ENCODE results near the gene PLEKHA6. TPM values are rescaled to one million over a fixed set of nuclear protein-coding genes. Genes with fewer than 3 reads are reported as not detected.
A peak's percentile ranks its signal among the peaks of the same experiment; 100 is the strongest.

Gene PLEKHA6
- total RNA-seq, 2 experiments from 2014 or later: 0.77 to 0.97 TPM

- POLR2A ChIA-PET: no interaction called here
- ATAC-seq (ENCODE audit: low read depth) (no peak), DNase-seq (no peak)
- Mint-ChIP-seq H3K27ac (no peak overlapping the region), H3K27me3 (peaks cover 35% of the 10 kb centered on the region), H3K4me1 (peaks cover 10% of the 10 kb centered on the region), H3K9me3 (no peaks in the 10 kb centered on the region), H3K36me3 (no peaks in the 10 kb centered on the region), H3K4me3 (no peak overlapping the region)
Measured at GRCh38 chr1:204376465-204376864, 16.7 kb upstream of the PLEKHA6 start.

DNA sequence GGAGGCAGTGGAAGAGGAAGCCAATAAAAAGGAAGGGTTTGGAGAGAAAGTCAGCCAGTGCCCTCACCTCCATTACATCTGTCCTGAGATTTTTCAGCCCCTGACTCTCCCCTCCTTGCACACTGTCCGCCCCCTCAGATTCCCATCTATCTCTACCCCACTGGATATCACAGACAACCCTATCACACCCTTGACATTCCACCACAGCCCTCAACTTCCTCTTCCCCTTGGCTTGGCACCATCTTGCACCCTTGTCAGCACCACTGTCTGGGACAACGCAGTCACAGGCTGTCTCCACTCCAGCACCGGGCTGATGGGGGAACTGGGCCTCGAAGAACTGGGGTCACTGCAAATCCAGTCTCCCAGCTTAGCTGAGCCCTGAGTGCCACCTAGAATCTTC is 14.2 kb upstream of the PLEKHA6 start:
- POLR2A ChIA-PET: no interaction called here
- Mint-ChIP-seq H3K9me3 (no peaks in the 10 kb centered on the region), H3K4me3 (no peak overlapping the region), H3K4me1 (peaks cover 13% of the 10 kb centered on the region), H3K27ac (no peak overlapping the region), H3K36me3 (no peaks in the 10 kb centered on the region), H3K27me3 (peaks cover 19% of the 10 kb centered on the region)
- no peak for ATAC-seq (ENCODE audit: low read depth)
- no peak for DNase-seq

DNA sequence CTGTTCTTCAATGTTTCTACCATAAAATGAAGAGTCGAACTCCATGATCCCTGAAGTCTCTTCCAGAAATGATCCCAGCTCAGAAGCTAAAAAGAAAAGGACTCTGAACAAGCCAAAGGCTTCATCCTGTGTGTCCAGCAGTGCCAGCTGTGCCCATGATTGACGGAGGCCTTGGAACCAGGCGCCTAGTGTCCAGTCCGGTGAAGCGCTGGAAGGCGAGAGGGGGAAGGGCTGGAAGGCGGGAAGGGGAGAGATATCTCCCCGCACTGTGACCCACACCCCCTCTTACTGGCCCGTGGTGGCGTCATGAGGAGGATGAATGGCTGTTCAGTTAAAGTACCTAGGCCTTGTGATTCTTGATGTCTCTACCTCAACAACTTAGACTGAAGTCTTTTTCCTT is 10.4 kb upstream of the PLEKHA6 start:
- peaks cover 4% of the 10 kb centered on the region for H3K4me1 Mint-ChIP-seq
- DNase-seq: no peak
- no peak overlapping the region for H3K4me3 Mint-ChIP-seq
- no peaks in the 10 kb centered on the region for H3K27me3 Mint-ChIP-seq
- ATAC-seq (ENCODE audit: low read depth): no peak
- no peaks in the 10 kb centered on the region for H3K9me3 Mint-ChIP-seq
- no peaks in the 10 kb centered on the region for H3K36me3 Mint-ChIP-seq
- H3K27ac Mint-ChIP-seq: no peak overlapping the region
- POLR2A ChIA-PET: interaction anchor here (0.6 kb wide), 1 partner anchor 169 kb away, joined by 4 read pairs; no protein-coding TSS in a partner anchor

GRCh38 chr1:204368996-204369726 is 9.4 kb upstream of the PLEKHA6 start:
- H3K4me3 Mint-ChIP-seq: no peak overlapping the region
- H3K27me3 Mint-ChIP-seq: no peaks in the 10 kb centered on the region
- H3K27ac Mint-ChIP-seq: no peak overlapping the region
- DNase-seq (no peak), ATAC-seq (ENCODE audit: low read depth) (no peak)
- POLR2A ChIA-PET: no interaction called here
- no peaks in the 10 kb centered on the region for H3K9me3 Mint-ChIP-seq
- H3K4me1 Mint-ChIP-seq: peaks cover 4% of the 10 kb centered on the region
- H3K36me3 Mint-ChIP-seq: no peaks in the 10 kb centered on the region

- Mint-ChIP-seq H3K27me3 (no peaks in the 10 kb centered on the region), H3K4me1 (peaks cover 6% of the 10 kb centered on the region), H3K4me3 (no peak overlapping the region), H3K36me3 (no peaks in the 10 kb centered on the region), H3K27ac (no peak overlapping the region), H3K9me3 (no peaks in the 10 kb centered on the region)
- ATAC-seq (ENCODE audit: low read depth) (no peak), DNase-seq (no peak)
- POLR2A ChIA-PET: interaction anchor here (1.6 kb wide), 1 partner anchor 10 kb away, joined by 3 read pairs; no protein-coding TSS in a partner anchor
Measured at GRCh38 chr1:204367956-204368355, 8.2 kb upstream of the PLEKHA6 start.

DNA sequence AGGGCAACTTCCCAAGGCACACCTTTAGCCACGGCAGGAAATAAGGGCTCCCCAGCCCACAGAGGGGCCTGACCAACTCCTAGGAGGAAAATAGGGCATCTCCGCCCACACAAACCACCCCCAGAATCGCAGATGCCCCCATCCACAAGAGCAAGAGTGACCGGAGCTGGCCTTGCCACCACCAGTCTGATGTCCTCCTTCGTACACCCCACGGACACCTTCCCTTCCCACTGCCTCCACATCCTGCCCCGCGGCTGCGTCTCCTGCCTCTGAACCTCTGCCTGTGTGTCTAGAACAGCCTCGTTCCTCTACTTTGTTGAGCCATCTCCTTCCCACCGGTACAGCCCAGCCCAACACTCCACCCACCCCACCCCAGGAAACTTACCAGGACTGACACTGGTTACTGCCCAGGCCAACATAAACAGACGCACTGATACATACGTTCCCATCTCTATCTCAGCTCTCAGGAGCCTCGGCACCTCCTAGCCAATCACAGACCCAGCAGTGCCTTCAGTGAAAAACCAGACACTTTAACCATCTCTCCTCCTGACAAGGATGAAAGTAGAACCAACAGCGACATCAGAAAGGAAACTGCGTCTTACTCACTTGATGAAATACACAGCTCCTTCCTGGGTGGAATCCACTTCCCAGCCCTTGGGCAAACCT is 7.6 kb upstream of the PLEKHA6 start:
- POLR2A ChIA-PET: interaction anchor here (1.6 kb wide), 1 partner anchor 11 kb away, joined by 3 read pairs; no protein-coding TSS in a partner anchor
- Mint-ChIP-seq H3K4me1 (peaks cover 6% of the 10 kb centered on the region), H3K27me3 (peaks cover 2% of the 10 kb centered on the region), H3K27ac (no peak overlapping the region), H3K4me3 (no peak overlapping the region), H3K9me3 (no peaks in the 10 kb centered on the region), H3K36me3 (no peaks in the 10 kb centered on the region)
- no peak for ATAC-seq (ENCODE audit: low read depth)
- DNase-seq: no peak

DNA sequence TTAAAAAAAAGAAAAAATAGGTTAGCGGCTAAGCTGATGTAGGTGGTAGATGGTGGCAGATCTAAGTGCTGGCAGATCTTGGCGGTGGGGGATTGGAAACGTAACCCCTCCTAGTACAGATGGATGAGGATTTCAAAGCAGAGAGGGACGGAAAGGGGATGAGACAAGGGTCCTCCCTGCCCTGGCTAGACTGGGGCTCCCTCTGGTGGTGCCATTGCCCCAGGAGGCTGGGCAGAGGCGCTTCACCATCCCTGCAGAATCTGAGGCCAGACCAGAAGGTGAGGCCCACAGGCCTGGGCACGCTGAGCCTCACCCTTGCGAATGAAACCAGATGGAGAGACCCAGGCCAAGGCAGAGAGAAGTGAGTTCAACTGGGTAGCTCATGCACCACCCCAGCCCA is 7.0 kb upstream of the PLEKHA6 start:
- Mint-ChIP-seq H3K4me3 (no peak overlapping the region), H3K27ac (no peak overlapping the region), H3K4me1 (peaks cover 6% of the 10 kb centered on the region), H3K27me3 (peaks cover 3% of the 10 kb centered on the region), H3K36me3 (no peaks in the 10 kb centered on the region), H3K9me3 (no peaks in the 10 kb centered on the region)
- POLR2A ChIA-PET: interaction anchor here (1.6 kb wide), 1 partner anchor 12 kb away, joined by 3 read pairs; no protein-coding TSS in a partner anchor
- ATAC-seq (ENCODE audit: low read depth) (no peak), DNase-seq (no peak)

DNA sequence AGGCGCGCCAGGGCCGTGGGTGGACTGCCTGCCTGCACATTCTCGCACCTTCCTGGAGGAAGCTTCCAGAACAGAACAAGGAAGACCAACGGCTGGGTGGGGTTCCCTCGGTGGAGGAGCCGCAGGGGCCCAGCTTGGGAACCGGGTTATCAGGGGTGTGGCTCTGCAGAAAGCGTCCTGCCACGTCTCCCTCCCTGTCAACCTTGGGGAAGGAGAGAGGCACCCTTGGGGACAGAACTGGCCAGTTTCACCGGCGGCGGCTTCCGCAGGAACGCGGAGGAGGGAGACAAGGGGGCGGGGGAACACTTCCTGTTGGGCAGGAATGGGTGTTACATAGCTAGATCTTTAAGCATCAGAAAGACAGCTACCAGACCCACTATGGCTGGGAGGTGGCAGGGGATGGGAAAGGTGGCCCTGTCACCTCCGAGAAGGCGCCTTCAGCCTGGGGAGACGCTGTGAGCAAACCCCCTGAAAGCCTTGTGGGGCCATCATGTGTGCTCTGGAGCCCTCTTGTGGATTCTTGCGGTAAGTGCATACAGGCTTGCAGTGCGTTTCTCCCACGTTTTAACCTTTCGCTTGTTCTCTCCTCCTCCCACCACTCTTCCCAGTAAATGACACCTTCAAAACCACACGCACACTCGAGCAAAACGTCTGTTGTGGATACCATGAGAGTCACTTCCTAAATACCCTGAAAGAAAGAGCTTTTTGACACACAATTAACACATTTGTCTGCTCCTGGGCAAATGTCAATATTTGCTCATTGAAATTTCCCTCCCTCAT is 3.8 kb upstream of the PLEKHA6 start:
- Mint-ChIP-seq H3K36me3 (no peaks in the 10 kb centered on the region), H3K27ac (peak overlapping the region; percentile 23), H3K9me3 (no peaks in the 10 kb centered on the region), H3K27me3 (peaks cover 14% of the 10 kb centered on the region), H3K4me1 (peaks cover 5% of the 10 kb centered on the region), H3K4me3 (peak overlapping the region; percentile 67)
- POLR2A ChIA-PET: interaction anchor here (1.0 kb wide), 1 partner anchor 105 kb away, joined by 3 read pairs; no protein-coding TSS in a partner anchor
- peak; percentile 73 for DNase-seq
- ATAC-seq (ENCODE audit: low read depth): peak; percentile 79

DNA sequence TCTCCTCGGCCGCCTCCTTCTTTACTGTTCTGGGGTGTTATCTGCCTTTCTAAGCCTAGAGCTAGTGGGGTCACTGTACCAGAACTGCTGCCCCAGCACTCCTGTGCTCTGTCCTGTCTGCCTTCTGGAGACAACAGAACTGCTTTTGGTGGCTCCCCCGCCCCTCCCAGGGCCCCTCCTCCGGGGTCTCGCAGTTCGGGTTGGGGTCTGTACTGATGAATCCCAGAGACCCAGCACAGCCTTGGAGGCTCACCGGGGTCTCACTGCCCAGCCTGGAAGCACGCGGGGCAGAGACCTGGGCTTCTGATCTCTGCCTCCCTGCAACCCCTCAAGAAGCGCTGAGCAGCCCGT is 3.2 kb upstream of the PLEKHA6 start:
- ATAC-seq (ENCODE audit: low read depth): no peak
- H3K27me3 Mint-ChIP-seq: peaks cover 16% of the 10 kb centered on the region
- DNase-seq: no peak
- no peaks in the 10 kb centered on the region for H3K36me3 Mint-ChIP-seq
- peak overlapping the region; percentile 67 for H3K4me3 Mint-ChIP-seq
- H3K4me1 Mint-ChIP-seq: peaks cover 5% of the 10 kb centered on the region
- no peak overlapping the region for H3K27ac Mint-ChIP-seq
- H3K9me3 Mint-ChIP-seq: no peaks in the 10 kb centered on the region
- POLR2A ChIA-PET: interaction anchor here (1.0 kb wide), 1 partner anchor 104 kb away, joined by 3 read pairs; no protein-coding TSS in a partner anchor

GRCh38 chr1:204361781-204362180 is 2.1 kb upstream of the PLEKHA6 start:
- ATAC-seq (ENCODE audit: low read depth) (no peak), DNase-seq (no peak)
- no peaks in the 10 kb centered on the region for H3K36me3 Mint-ChIP-seq
- no peak overlapping the region for H3K27ac Mint-ChIP-seq
- no peak overlapping the region for H3K4me3 Mint-ChIP-seq
- H3K4me1 Mint-ChIP-seq: peaks cover 5% of the 10 kb centered on the region
- POLR2A ChIA-PET: interaction anchor here (0.8 kb wide), 1 partner anchor 37 kb away, joined by 3 read pairs; no protein-coding TSS in a partner anchor
- no peaks in the 10 kb centered on the region for H3K9me3 Mint-ChIP-seq
- H3K27me3 Mint-ChIP-seq: peaks cover 16% of the 10 kb centered on the region

DNA sequence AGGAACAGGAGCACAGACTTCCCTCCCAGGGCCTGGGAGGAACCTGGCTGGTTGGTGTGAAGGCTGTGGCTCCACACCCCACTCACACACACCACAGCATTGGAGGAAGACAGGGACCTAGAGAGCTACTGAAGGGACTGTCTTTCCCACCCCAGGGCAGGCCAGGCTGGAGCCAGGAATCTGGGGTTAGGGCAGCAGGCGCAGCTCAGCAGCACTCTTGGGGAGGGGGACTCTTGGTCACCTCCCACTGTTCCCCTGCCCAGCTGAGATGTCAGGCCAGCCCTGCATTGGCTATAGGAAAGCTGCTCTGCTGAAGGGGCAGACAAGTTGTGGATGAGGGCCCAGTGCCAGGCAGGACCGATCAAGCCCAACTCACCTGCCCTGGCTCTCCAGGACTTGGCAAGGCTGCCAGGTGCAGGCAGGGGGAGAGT is 1.6 kb upstream of the PLEKHA6 start:
- Mint-ChIP-seq H3K36me3 (no peaks in the 10 kb centered on the region), H3K27me3 (peaks cover 16% of the 10 kb centered on the region), H3K4me3 (no peak overlapping the region), H3K27ac (no peak overlapping the region), H3K4me1 (peaks cover 5% of the 10 kb centered on the region), H3K9me3 (no peaks in the 10 kb centered on the region)
- ATAC-seq (ENCODE audit: low read depth) (no peak), DNase-seq (no peak)
- POLR2A ChIA-PET: no interaction called here

- H3K9me3 Mint-ChIP-seq: no peaks in the 10 kb centered on the region
- peaks cover 16% of the 10 kb centered on the region for H3K27me3 Mint-ChIP-seq
- POLR2A ChIA-PET: no interaction called here
- peaks cover 5% of the 10 kb centered on the region for H3K4me1 Mint-ChIP-seq
- H3K27ac Mint-ChIP-seq: no peak overlapping the region
- no peak for DNase-seq
- no peak overlapping the region for H3K4me3 Mint-ChIP-seq
- H3K36me3 Mint-ChIP-seq: no peaks in the 10 kb centered on the region
- no peak for ATAC-seq (ENCODE audit: low read depth)
Measured at GRCh38 chr1:204360314-204360713, 585 bp upstream of the PLEKHA6 start.

- Mint-ChIP-seq H3K4me3 (no peak overlapping the region), H3K36me3 (no peaks in the 10 kb centered on the region), H3K27me3 (peaks cover 16% of the 10 kb centered on the region), H3K9me3 (no peaks in the 10 kb centered on the region), H3K27ac (no peak overlapping the region), H3K4me1 (peaks cover 5% of the 10 kb centered on the region)
- ATAC-seq (ENCODE audit: low read depth): no peak
- DNase-seq: no peak
- POLR2A ChIA-PET: interaction anchor here (0.6 kb wide), 1 partner anchor 60 kb away, joined by 4 read pairs; no protein-coding TSS in a partner anchor
Measured at GRCh38 chr1:204359131-204359473, 627 bp downstream of the PLEKHA6 start.
